Caco-2 (cell line): ENCODE measurements around the gene ELFN1. TPM values are rescaled to one million over a fixed set of nuclear protein-coding genes. Genes with fewer than 3 reads are reported as not detected.
A peak's percentile ranks its signal among the peaks of the same experiment; 100 is the strongest.

Experiments
- BruUV-seq: library from RNA; stranded (reverse); fragments of 400-500 nt; replicated peaks from 2 replicates; lab custom pipeline; 2021; lab: Mats Ljungman, UMichigan
- CTCF ChIA-PET: fragments of 300-600 bp; sonication (Branson Sonifier 250); formaldehyde crosslinking; loops from one replicate; lab custom pipeline; 2022; ENCODE audit warnings: antibody characterized with exemption; lab: Charles Lee
- POLR2A ChIA-PET: fragments of 300-600 bp; sonication (Branson Sonifier 250); formaldehyde crosslinking; loops from one replicate; lab custom pipeline; 2022; ENCODE audit warnings: antibody characterized with exemption; lab: Charles Lee
- DNase-seq, 2 experiments: peaks; one replicate each; pipeline versions ENCODE4 v3.0.0 to v3.0.0-alpha.2; 2020 to 2022
- H3K27me3 ChIP-seq: replicated peaks from 2 replicates; pipeline ENCODE4 v1.6.0; 2011; ENCODE audit warnings: low read length; ENCODE audit not compliant: control insufficient read depth, insufficient read depth
- H3K36me3 ChIP-seq: 2 replicates; pipeline ENCODE4 v1.5.1; 2011; ENCODE audit warnings: low read length; ENCODE audit not compliant: control insufficient read depth, insufficient read depth
- H3K4me1 ChIP-seq: fragments of 250-450 bp; sonication (Bioruptor Pico); 2 replicates; pipeline ENCODE4 v1.5.1; 2020; ENCODE audit warnings: mild to moderate bottlenecking
- H3K4me3 ChIP-seq: 2 replicates; pipeline ENCODE4 v1.5.1; 2011; ENCODE audit warnings: low read depth, mild to moderate bottlenecking, control low read depth, low read length
- H3K9me3 ChIP-seq: fragments of 250-450 bp; sonication (Bioruptor Pico); 2 replicates; pipeline ENCODE4 v1.5.1; 2020; ENCODE audit warnings: mild to moderate bottlenecking, moderate library complexity
- H3K27ac Mint-ChIP-seq: one replicate; pipeline ENCODE4 v1.8.0; 2022; ENCODE audit warnings: mixed read lengths; ENCODE audit not compliant: unreplicated experiment
- H3K27me3 Mint-ChIP-seq: one replicate; pipeline ENCODE4 v1.8.0; 2022; ENCODE audit warnings: mixed read lengths; ENCODE audit not compliant: insufficient read depth, unreplicated experiment
- H3K36me3 Mint-ChIP-seq: one replicate; pipeline ENCODE4 v1.8.0; 2022; ENCODE audit warnings: mild to moderate bottlenecking, mixed read lengths; ENCODE audit not compliant: insufficient read depth, unreplicated experiment
- H3K4me1 Mint-ChIP-seq: one replicate; pipeline ENCODE4 v1.8.0; 2022; ENCODE audit warnings: low read depth, mixed read lengths; ENCODE audit not compliant: unreplicated experiment
- H3K4me3 Mint-ChIP-seq: one replicate; pipeline ENCODE4 v1.8.0; 2022; ENCODE audit warnings: mild to moderate bottlenecking, moderate library complexity, mixed read lengths; ENCODE audit not compliant: unreplicated experiment
- H3K9me3 Mint-ChIP-seq: one replicate; pipeline ENCODE4 v1.8.0; 2022; ENCODE audit warnings: mixed read lengths; ENCODE audit not compliant: unreplicated experiment
- CTCF ChIP-seq, 2 experiments: fragments of 200-600 bp in 1 of 2; IDR thresholded peaks; 1 replicate in 1 of 2; 2 replicates in 1 of 2; pipeline versions ENCODE4 v1.5.1 to v1.8.0; 2011 to 2022; ENCODE audit warnings: antibody characterized with exemption in 1 of 2, control low read depth in 1 of 2, inconsistent platforms in 1 of 2, low read depth in 1 of 2, low read length in 1 of 2, mild to moderate bottlenecking in 1 of 2, moderate library complexity in 1 of 2; ENCODE audit not compliant: insufficient read depth in 1 of 2, severe bottlenecking in 1 of 2, unreplicated experiment in 1 of 2
- intact Hi-C: fragments of 100-400 bp; cut with micrococcal nuclease; formaldehyde crosslinking; loops from one replicate; pipeline ENCODE4 v1.10.0; 2022; ENCODE audit not compliant: unreplicated experiment
- total RNA-seq: library from RNA; stranded (reverse); gene quantifications from 2 replicates; pipeline ENCODE4 v1.2.3, GENCODE V29; 2022

ELFN1 gene
- total RNA-seq, 1 experiment from 2014 or later: 2.3 TPM

- no peak for TF ChIP-seq CTCF (IDR thresholded peaks at IDR 0.05; ENCODE audit: insufficient read depth in 1 of 2, low read depth in 1 of 2, low read length in 1 of 2, severe bottlenecking in 1 of 2, unreplicated experiment in 1 of 2)
- ChIA-PET CTCF (interaction anchor here (0.6 kb wide), 1 partner anchor 720 kb away, joined by 3 read pairs; no protein-coding TSS in a partner anchor), POLR2A (no interaction called here)
- H3K27me3 ChIP-seq: no peaks in the 10 kb centered on the region
- peaks cover 13% of the 10 kb centered on the region for H3K9me3 ChIP-seq
- no TSS peak for BruUV-seq
- H3K36me3 Mint-ChIP-seq: peaks cover 5% of the 10 kb centered on the region
- H3K27me3 Mint-ChIP-seq: peaks cover 3% of the 10 kb centered on the region
- H3K9me3 Mint-ChIP-seq: no peaks in the 10 kb centered on the region
- peaks cover 7% of the 10 kb centered on the region for H3K4me1 Mint-ChIP-seq
- peak; percentile 28 to 55 for DNase-seq
- peaks cover 17% of the 10 kb centered on the region for H3K4me1 ChIP-seq
- H3K36me3 ChIP-seq: no peaks in the 10 kb centered on the region
- H3K27ac Mint-ChIP-seq: no peak overlapping the region
- H3K4me3 ChIP-seq: no peak overlapping the region
- H3K4me3 Mint-ChIP-seq: no peak overlapping the region
- intact Hi-C loops: no loop called here
Measured at GRCh38 chr7:1713502-1714484, 43.7 kb downstream of the ELFN1 start.

GRCh38 chr7:1714583-1715330 is 44.7 kb downstream of the ELFN1 start:
- intact Hi-C loops: no loop called here
- H3K4me3 ChIP-seq: no peak overlapping the region
- Mint-ChIP-seq H3K36me3 (peaks cover 5% of the 10 kb centered on the region), H3K27me3 (peaks cover 3% of the 10 kb centered on the region), H3K4me1 (peaks cover 7% of the 10 kb centered on the region), H3K27ac (no peak overlapping the region), H3K4me3 (no peak overlapping the region), H3K9me3 (no peaks in the 10 kb centered on the region)
- no peaks in the 10 kb centered on the region for H3K36me3 ChIP-seq
- no peaks in the 10 kb centered on the region for H3K27me3 ChIP-seq
- ChIA-PET CTCF (no interaction called here), POLR2A (no interaction called here)
- no TSS peak for BruUV-seq
- TF ChIP-seq CTCF (IDR thresholded peaks at IDR 0.05; ENCODE audit: insufficient read depth in 1 of 2, low read depth in 1 of 2, low read length in 1 of 2, severe bottlenecking in 1 of 2, unreplicated experiment in 1 of 2): no peak
- H3K9me3 ChIP-seq: peaks cover 7% of the 10 kb centered on the region
- peaks cover 17% of the 10 kb centered on the region for H3K4me1 ChIP-seq
- DNase-seq: no peak

GRCh38 chr7:1715331-1715625 is 45.2 kb downstream of the ELFN1 start:
- H3K36me3 ChIP-seq: no peaks in the 10 kb centered on the region
- no peak for TF ChIP-seq CTCF (IDR thresholded peaks at IDR 0.05; ENCODE audit: insufficient read depth in 1 of 2, low read depth in 1 of 2, low read length in 1 of 2, severe bottlenecking in 1 of 2, unreplicated experiment in 1 of 2)
- H3K9me3 ChIP-seq: peaks cover 2% of the 10 kb centered on the region
- no peak overlapping the region for H3K4me3 ChIP-seq
- peaks cover 5% of the 10 kb centered on the region for H3K36me3 Mint-ChIP-seq
- H3K9me3 Mint-ChIP-seq: no peaks in the 10 kb centered on the region
- CTCF ChIA-PET: no interaction called here
- H3K27ac Mint-ChIP-seq: no peak overlapping the region
- H3K4me1 Mint-ChIP-seq: peaks cover 7% of the 10 kb centered on the region
- no peak for DNase-seq
- POLR2A ChIA-PET: no interaction called here
- peaks cover 17% of the 10 kb centered on the region for H3K4me1 ChIP-seq
- H3K27me3 Mint-ChIP-seq: peaks cover 3% of the 10 kb centered on the region
- H3K27me3 ChIP-seq: no peaks in the 10 kb centered on the region
- intact Hi-C loops: no loop called here
- no peak overlapping the region for H3K4me3 Mint-ChIP-seq
- BruUV-seq: no TSS peak
